Esophagus muscularis mucosa (tissue), 4 donors: ENCODE results near the gene POLR3E. TPM values are rescaled to one million over a fixed set of nuclear protein-coding genes. Genes with fewer than 3 reads are reported as not detected.

Experiments used
- DNase-seq: peaks from one replicate; pipeline ENCODE4 v3.0.0-alpha.2; 2017; ENCODE audit errors: extremely low spot score
- H3K27ac ChIP-seq, 4 donors: fragments of 200-600 bp; sonication (generic); replicated peaks in 1 of 4; 1 replicate in 3 of 4; 2 replicates in 1 of 4; pipeline ENCODE4 v1.5.1; 2016 to 2019; ENCODE audit warnings: mild to moderate bottlenecking in 1 of 4
- H3K27me3 ChIP-seq, 4 donors: fragments of 200-600 bp; sonication (generic); one replicate each; pipeline versions ENCODE4 v1.5.1 to v1.6.0; 2016 to 2019
- H3K36me3 ChIP-seq, 4 donors: fragments of 200-600 bp; sonication (generic); one replicate each; pipeline ENCODE4 v1.5.1; 2016 to 2019
- H3K4me1 ChIP-seq, 4 donors: fragments of 200-600 bp; sonication (generic); one replicate each; pipeline ENCODE4 v1.5.1; 2016 to 2019
- H3K4me3 ChIP-seq, 4 donors: fragments of 200-600 bp; sonication (generic); 1 replicate in 2 of 4; 2 replicates in 2 of 4; pipeline ENCODE4 v1.5.1; 2016 to 2019; ENCODE audit warnings: mild to moderate bottlenecking in 4 of 4, moderate library complexity in 1 of 4
- H3K9me3 ChIP-seq, 4 donors: fragments of 200-600 bp; sonication (generic); 1 replicate in 3 of 4; 2 replicates in 1 of 4; pipeline ENCODE4 v1.5.1; 2016 to 2019
- CTCF ChIP-seq, 3 experiments: fragments of 200-600 bp in 2 of 3; fragments of 450-650 bp in 1 of 3; sonication (generic) in 2 of 3; IDR thresholded peaks; one replicate each; pipeline ENCODE4 v1.5.1; 2017 to 2019; ENCODE audit warnings: antibody characterized with exemption in 3 of 3, mild to moderate bottlenecking in 2 of 3, moderate library complexity in 1 of 3
- EP300 ChIP-seq: sonication (generic); formaldehyde crosslinking; IDR thresholded peaks from one replicate; pipeline ENCODE4 v1.6.1; 2017; ENCODE audit warnings: antibody characterized with exemption
- POLR2A ChIP-seq: fragments of 450-650 bp; IDR thresholded peaks from one replicate; pipeline ENCODE4 v1.6.1; 2017; ENCODE audit warnings: antibody characterized with exemption, moderate library complexity, mild to moderate bottlenecking, low read depth
- POLR2AphosphoS5 ChIP-seq, 2 donors: sonication (generic); formaldehyde crosslinking; IDR thresholded peaks; one replicate each; pipeline ENCODE4 v1.6.1; 2017; ENCODE audit warnings: antibody characterized with exemption in 2 of 2
- WGBS: methylation state at CpG from one replicate; pipeline ENCODE4 v1.1.5; 2018; 5-methylcytosine and 5-hydroxymethylcytosine counted together
- intact Hi-C: fragments of 100-400 bp; cut with DNase I; formaldehyde crosslinking; loops from one replicate; pipeline ENCODE4 v1.15.1; 2023
- total RNA-seq, 4 donors: library from RNA; depleted of rRNA; stranded (reverse); fragments of >200 nt; gene quantifications; one replicate each; pipeline versions ENCODE4 v1.1.0 to v1.2.1, GENCODE V29; 2016

POLR3E gene
- total RNA-seq, 4 donors from 2014 or later, result 39.9 to 50.7 (median 49.0) TPM

GRCh38 chr16:22323959-22324786 lies 27.0 kb downstream of the POLR3E start:
- Histone ChIP-seq H3K27ac (no peak overlapping the region), H3K4me1 (peaks cover 5 to 8% (median 6%) of the 10 kb centered on the region in 4 donors), H3K36me3 (peaks cover 45 to 99% (median 88%) of the 10 kb centered on the region in 4 donors), H3K4me3 (no peak overlapping the region), H3K27me3 (no peaks in the 10 kb centered on the region), H3K9me3 (no peaks in the 10 kb centered on the region)
- TF ChIP-seq POLR2A, result no peak
- TF ChIP-seq POLR2AphosphoS5 (IDR thresholded peaks at IDR 0.05), result no peak
- no peak for TF ChIP-seq EP300
- no peak for TF ChIP-seq CTCF (IDR thresholded peaks at IDR 0.05)
- intact Hi-C loops, result no loop called here
- WGBS, result 90% methylated on average over 16 of the region's 24 CpGs
- no peak for DNase-seq

- H3K4me3 ChIP-seq, result no peak overlapping the region
- TF ChIP-seq POLR2A (no peak), CTCF (IDR thresholded peaks at IDR 0.05) (no peak), EP300 (no peak), POLR2AphosphoS5 (IDR thresholded peaks at IDR 0.05) (no peak)
- no peak overlapping the region for H3K27ac ChIP-seq
- no peaks in the 10 kb centered on the region for H3K9me3 ChIP-seq
- H3K36me3 ChIP-seq, result peaks cover 45 to 97% (median 85%) of the 10 kb centered on the region in 4 donors
- no peak for DNase-seq
- no peaks in the 10 kb centered on the region for H3K27me3 ChIP-seq
- 90% methylated on average over 15 of the region's 19 CpGs for WGBS
- H3K4me1 ChIP-seq, result peaks cover 5 to 10% (median 8%) of the 10 kb centered on the region in 4 donors
- intact Hi-C loops, result no loop called here
Observed at GRCh38 chr16:22324787-22325597, 27.8 kb downstream of the POLR3E start.

GRCh38 chr16:22325598-22326368 lies 28.6 kb downstream of the POLR3E start:
- Histone ChIP-seq H3K4me1 (peaks cover 5 to 15% (median 14%) of the 10 kb centered on the region in 4 donors), H3K36me3 (peaks cover 45 to 96% (median 81%) of the 10 kb centered on the region in 4 donors), H3K4me3 (no peak overlapping the region), H3K27ac (no peak overlapping the region), H3K9me3 (no peaks in the 10 kb centered on the region), H3K27me3 (no peaks in the 10 kb centered on the region)
- no peak for TF ChIP-seq EP300
- TF ChIP-seq POLR2A, result no peak
- TF ChIP-seq POLR2AphosphoS5 (IDR thresholded peaks at IDR 0.05), result no peak
- no peak for TF ChIP-seq CTCF (IDR thresholded peaks at IDR 0.05)
- intact Hi-C loops, result no loop called here
- 91% methylated on average over 29 of the region's 46 CpGs for WGBS
- DNase-seq, result peak; percentile 62

- intact Hi-C loops, result no loop called here
- Histone ChIP-seq H3K27me3 (no peaks in the 10 kb centered on the region), H3K27ac (no peak overlapping the region), H3K4me1 (peaks cover 4 to 15% (median 12%) of the 10 kb centered on the region in 4 donors), H3K4me3 (no peak overlapping the region), H3K36me3 (peaks cover 45 to 95% (median 82%) of the 10 kb centered on the region in 4 donors), H3K9me3 (no peaks in the 10 kb centered on the region)
- WGBS, result 67% methylated on average over 1 of the region's 4 CpGs
- no peak for DNase-seq
- TF ChIP-seq POLR2A (no peak), CTCF (IDR thresholded peaks at IDR 0.05) (no peak), POLR2AphosphoS5 (IDR thresholded peaks at IDR 0.05) (no peak), EP300 (no peak)
Observed at GRCh38 chr16:22326369-22326652, 29.1 kb downstream of the POLR3E start.
